NCI-H2029 (cell line): ENCODE measurements around the gene CENPP.

ENCODE experiments used
- DNase-seq: peaks from one replicate; lab custom pipeline; 2025; lab: John Stamatoyannopoulos, UW

CENPP gene

GRCh38 chr9:92639124-92639523 is 313.4 kb downstream of the CENPP start:
- no peak for DNase-seq

GRCh38 chr9:92639791-92640271 is 314.1 kb downstream of the CENPP start:
- no peak for DNase-seq

- no peak for DNase-seq
These were observed 314.8 kb downstream of the CENPP start for GRCh38 chr9:92640398-92641091.

GRCh38 chr9:92641092-92641809 is 315.5 kb downstream of the CENPP start:
- no peak for DNase-seq

- DNase-seq, result no peak
These were observed 316.3 kb downstream of the CENPP start for GRCh38 chr9:92642041-92642451.

GRCh38 chr9:92642564-92642963 is 316.8 kb downstream of the CENPP start:
- no peak for DNase-seq

GRCh38 chr9:92644278-92644677 is 318.5 kb downstream of the CENPP start:
- DNase-seq, result no peak

GRCh38 chr9:92645041-92645440 is 319.3 kb downstream of the CENPP start:
- no peak for DNase-seq

GRCh38 chr9:92647671-92648473 is 322.1 kb downstream of the CENPP start:
- no peak for DNase-seq

GRCh38 chr9:92648474-92648971 is 322.8 kb downstream of the CENPP start:
- DNase-seq, result no peak

GRCh38 chr9:92649007-92649406 is 323.3 kb downstream of the CENPP start:
- DNase-seq, result no peak

- DNase-seq, result no peak
These were observed 324.5 kb downstream of the CENPP start for GRCh38 chr9:92650296-92650695.

GRCh38 chr9:92650839-92651621 is 325.3 kb downstream of the CENPP start:
- DNase-seq, result no peak

- no peak for DNase-seq
These were observed 326.7 kb downstream of the CENPP start for GRCh38 chr9:92652461-92652860.

GRCh38 chr9:92654481-92655301 is 328.9 kb downstream of the CENPP start:
- no peak for DNase-seq

GRCh38 chr9:92655366-92655765 is 329.6 kb downstream of the CENPP start:
- no peak for DNase-seq

- DNase-seq, result no peak
These were observed 330.3 kb downstream of the CENPP start for GRCh38 chr9:92655896-92656536.

- DNase-seq, result no peak
These were observed 330.8 kb downstream of the CENPP start for GRCh38 chr9:92656537-92656925.

- no peak for DNase-seq
These were observed 331.7 kb downstream of the CENPP start for GRCh38 chr9:92657296-92658094.
